Stomach smooth muscle (tissue), 2 donors: Measurements from ENCODE around the gene DNAH2.

Experiments used
- H3K27ac ChIP-seq: one replicate; pipeline ENCODE4 v1.7.0; 2013; ENCODE audit warnings: mild to moderate bottlenecking, low read length, inconsistent platforms
- H3K27me3 ChIP-seq, 2 donors: one replicate each; pipeline ENCODE4 v1.7.0; 2013; ENCODE audit warnings: low read length in 2 of 2; ENCODE audit not compliant: insufficient read depth in 2 of 2, control insufficient read depth in 1 of 2
- H3K36me3 ChIP-seq, 2 donors: one replicate each; pipeline ENCODE4 v1.7.0; 2013; ENCODE audit warnings: low read length in 2 of 2; ENCODE audit not compliant: control insufficient read depth in 2 of 2, insufficient read depth in 2 of 2
- H3K4me1 ChIP-seq: one replicate; pipeline ENCODE4 v1.7.0; 2013; ENCODE audit warnings: low read length; ENCODE audit not compliant: control insufficient read depth, insufficient read depth
- H3K4me3 ChIP-seq, 2 donors: one replicate each; pipeline ENCODE4 v1.7.0; 2013; ENCODE audit warnings: low read length in 2 of 2
- H3K9ac ChIP-seq, 2 donors: one replicate each; pipeline ENCODE4 v1.7.0; 2013; ENCODE audit warnings: low read length in 2 of 2, mild to moderate bottlenecking in 1 of 2
- H3K9me3 ChIP-seq, 2 donors: one replicate each; pipeline ENCODE4 v1.7.0; 2013; ENCODE audit warnings: low read length in 2 of 2; ENCODE audit not compliant: control insufficient read depth in 2 of 2
- donor health status: healthy.
- donor health status: Pancreatic carcinoma.

Gene DNAH2

DNA sequence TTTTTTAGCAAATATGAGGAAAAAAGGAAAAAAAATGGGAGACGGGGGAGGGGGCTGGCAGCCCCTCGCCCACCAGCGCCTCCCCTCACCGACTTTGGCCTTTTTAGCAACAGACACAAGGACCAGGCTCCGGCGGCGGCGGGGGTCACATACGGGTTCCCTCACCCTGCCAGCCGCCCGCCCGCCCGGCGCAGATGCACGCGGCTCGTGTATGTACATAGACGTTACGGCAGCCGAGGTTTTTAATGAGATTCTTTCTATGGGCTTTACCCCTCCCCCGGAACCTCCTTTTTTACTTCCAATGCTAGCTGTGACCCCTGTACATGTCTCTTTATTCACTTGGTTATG, 136.1 kb downstream of the DNAH2 start:
- H3K36me3 ChIP-seq: peaks cover 27 to 37% of the 10 kb centered on the region in 2 donors

GRCh38 chr17:7854078-7854777, 136.7 kb downstream of the DNAH2 start:
- Histone ChIP-seq H3K27me3 (no peaks in the 10 kb centered on the region), H3K9me3 (no peaks in the 10 kb centered on the region), H3K27ac (no peak overlapping the region), H3K4me3 (peak overlapping the region in 1 of 2 donors; percentile 8), H3K9ac (no peak overlapping the region), H3K36me3 (peaks cover 25 to 35% of the 10 kb centered on the region in 2 donors), H3K4me1 (peaks cover 49% of the 10 kb centered on the region)

More for the DNA sequence above, 136.1 kb downstream of the DNAH2 start:
- no peaks in the 10 kb centered on the region for H3K9me3 ChIP-seq
- no peak overlapping the region for H3K27ac ChIP-seq
- H3K4me1 ChIP-seq: peaks cover 44% of the 10 kb centered on the region
- H3K4me3 ChIP-seq: no peak overlapping the region
- no peaks in the 10 kb centered on the region for H3K27me3 ChIP-seq
- no peak overlapping the region for H3K9ac ChIP-seq

DNA sequence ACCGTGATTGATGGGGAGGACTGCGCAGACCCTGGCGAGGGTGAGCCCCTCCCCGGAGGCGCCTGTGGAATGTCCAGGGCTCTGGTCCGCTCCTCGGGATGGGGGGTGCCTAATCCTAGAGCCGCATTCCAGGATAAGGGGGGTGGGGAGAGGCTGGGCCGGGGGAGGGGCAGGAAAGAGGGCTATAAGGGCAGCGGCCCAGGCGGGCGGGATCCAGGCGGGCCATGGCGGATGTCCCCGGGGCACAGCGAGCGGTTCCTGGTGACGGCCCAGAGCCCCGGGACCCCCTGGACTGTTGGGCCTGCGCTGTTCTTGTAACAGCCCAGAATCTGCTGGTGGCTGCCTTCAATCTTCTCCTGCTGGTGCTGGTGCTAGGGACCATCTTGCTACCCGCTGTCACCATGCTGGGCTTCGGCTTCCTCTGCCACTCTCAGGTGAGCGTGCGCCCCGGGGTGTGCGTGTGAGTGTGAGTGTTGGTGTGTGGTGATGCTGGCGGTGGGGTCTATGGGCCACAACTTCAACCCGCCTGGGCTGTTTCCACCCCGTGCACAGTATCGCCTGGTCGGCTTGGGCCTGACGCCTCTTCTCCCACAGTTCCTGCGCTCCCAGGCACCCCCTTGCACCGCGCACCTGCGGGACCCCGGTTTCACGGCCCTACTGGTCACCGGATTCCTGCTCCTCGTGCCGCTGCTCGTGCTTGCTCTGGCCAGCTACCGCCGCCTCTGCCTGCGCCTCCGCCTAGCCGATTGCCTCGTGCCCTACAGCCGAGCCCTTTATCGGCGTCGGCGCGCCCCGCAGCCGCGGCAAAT, 137.5 kb downstream of the DNAH2 start, which contains the start of gene TMEM88:
TSS of gene TMEM88 (plus strand) at position 216 of the 809 bp plus-strand sequence. CDS start at position 225, 9 bp downstream.
- H3K36me3 ChIP-seq: peaks cover 17 to 33% of the 10 kb centered on the region in 2 donors
- H3K9ac ChIP-seq: peak within 1 kb of the TSS in 1 of 2 donors; percentile 42
- H3K27me3 ChIP-seq: no peaks in the 10 kb centered on the region
- H3K4me1 ChIP-seq: peaks cover 49% of the 10 kb centered on the region
- peak within 1 kb of the TSS; percentile 89 for H3K27ac ChIP-seq
- peak within 1 kb of the TSS in 1 of 2 donors; percentile 97 for H3K4me3 ChIP-seq
- no peaks in the 10 kb centered on the region for H3K9me3 ChIP-seq

GRCh38 chr17:7855660-7856010, 138.1 kb downstream of the DNAH2 start:
- peak overlapping the region; percentile 89 for H3K27ac ChIP-seq
- no peaks in the 10 kb centered on the region for H3K27me3 ChIP-seq
- no peaks in the 10 kb centered on the region for H3K9me3 ChIP-seq
- H3K4me1 ChIP-seq: peaks cover 49% of the 10 kb centered on the region
- H3K4me3 ChIP-seq: peak overlapping the region in 1 of 2 donors; percentile 97
- no peak overlapping the region for H3K9ac ChIP-seq
- peaks cover 17 to 27% of the 10 kb centered on the region in 2 donors for H3K36me3 ChIP-seq

DNA sequence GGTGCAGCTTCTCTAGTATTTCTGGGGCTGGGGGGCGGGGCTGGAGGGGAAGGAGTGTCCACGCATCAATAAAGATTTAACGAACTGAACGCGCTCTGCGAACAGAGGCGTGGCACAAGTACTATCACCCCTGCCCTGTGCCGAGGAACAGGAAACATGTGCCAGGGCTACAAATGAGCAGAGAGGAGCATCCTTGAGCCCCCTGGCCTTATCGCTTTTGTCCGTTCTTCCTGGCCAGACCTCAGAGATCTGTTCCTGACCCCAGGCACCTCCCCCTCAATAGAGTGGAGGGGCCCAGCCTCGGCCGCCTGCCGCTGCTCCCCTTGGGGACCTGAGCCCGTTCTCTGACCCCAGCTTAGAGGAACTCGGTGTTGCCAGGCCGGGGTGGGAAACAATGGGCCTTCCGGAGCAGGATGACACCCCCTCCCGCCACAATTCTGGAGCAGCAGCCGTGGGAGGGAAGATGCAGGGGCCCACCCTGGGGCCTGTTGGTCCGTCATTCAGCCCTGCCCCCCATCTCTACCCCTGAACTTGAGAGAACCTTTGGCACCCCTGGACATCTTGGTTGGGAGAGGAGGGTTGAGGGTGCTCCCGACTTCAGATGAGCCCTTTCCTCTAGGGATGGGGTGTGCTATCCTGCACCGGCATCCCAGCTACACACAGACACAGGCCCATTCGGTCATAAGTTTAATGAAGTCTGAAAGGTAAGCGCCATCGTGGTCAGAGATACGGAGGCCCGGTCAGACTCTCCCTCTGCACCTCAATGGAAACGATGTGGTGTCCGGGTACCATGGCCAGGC, 138.7 kb downstream of the DNAH2 start:
- peak overlapping the region; percentile 77 to 97 for H3K4me3 ChIP-seq
- no peaks in the 10 kb centered on the region for H3K9me3 ChIP-seq
- H3K4me1 ChIP-seq: peaks cover 46% of the 10 kb centered on the region
- no peaks in the 10 kb centered on the region for H3K27me3 ChIP-seq
- H3K36me3 ChIP-seq: peaks cover 13 to 21% of the 10 kb centered on the region in 2 donors
- peak overlapping the region; percentile 68 to 80 for H3K9ac ChIP-seq
- H3K27ac ChIP-seq: peak overlapping the region; percentile 89

DNA sequence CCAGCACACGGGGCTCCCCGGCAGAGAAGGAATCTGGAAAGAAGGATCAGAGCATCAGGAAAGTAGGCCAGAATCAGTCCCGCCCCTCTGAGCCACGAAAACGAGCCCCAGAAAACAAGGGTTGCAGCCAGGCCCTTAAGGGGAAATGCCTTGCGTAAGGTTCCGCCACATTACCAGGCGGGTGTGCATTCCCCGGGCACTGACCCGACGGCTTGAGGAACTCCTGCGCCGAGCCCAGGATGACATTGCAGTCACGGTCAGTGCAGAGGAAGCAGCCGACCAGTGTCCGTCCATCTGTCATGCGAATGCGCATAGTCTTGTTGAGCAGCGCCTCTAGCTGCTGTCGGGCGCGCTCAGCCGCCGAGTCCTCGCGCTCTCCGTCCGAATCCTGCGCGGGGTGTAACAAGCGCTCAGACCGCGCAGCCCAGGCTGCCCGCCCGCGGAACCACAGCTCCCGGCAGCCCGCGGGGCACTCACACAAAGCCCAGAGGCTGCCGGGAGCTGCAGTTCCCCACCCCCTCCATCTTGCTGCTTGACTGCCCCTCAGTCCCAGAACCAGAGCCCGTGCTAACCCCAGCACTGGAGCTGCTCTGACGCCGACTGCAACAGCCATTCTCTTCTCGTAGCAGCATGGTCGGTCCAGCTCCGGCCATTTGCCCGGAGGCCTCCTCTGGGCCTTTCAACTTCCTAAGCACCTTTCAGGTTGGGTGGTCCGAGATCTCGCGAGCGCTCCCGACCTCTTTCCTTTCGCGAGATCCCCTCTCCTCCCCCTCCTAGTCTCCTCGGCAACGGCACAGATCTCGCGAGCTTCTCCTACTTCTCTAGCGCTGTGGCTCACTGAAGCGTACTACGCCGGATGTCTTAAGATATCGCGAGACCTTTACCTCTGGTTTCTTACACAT, 139.5 kb downstream of the DNAH2 start, which contains the start of gene NAA38:
TSS of gene NAA38 (minus strand) at position 749 of the 902 bp plus-strand sequence. CDS start at position 653, 96 bp downstream.
- Histone ChIP-seq H3K36me3 (peaks cover 13 to 15% of the 10 kb centered on the region in 2 donors), H3K27me3 (no peaks in the 10 kb centered on the region), H3K4me3 (peak within 1 kb of the TSS; percentile 77 to 97), H3K27ac (peak within 1 kb of the TSS; percentile 89), H3K4me1 (peaks cover 39% of the 10 kb centered on the region), H3K9me3 (no peaks in the 10 kb centered on the region), H3K9ac (peak within 1 kb of the TSS; percentile 68 to 93)

GRCh38 chr17:7857713-7858521, 140.4 kb downstream of the DNAH2 start, which contains the start of gene CYB5D1:
CYB5D1 (plus strand) TSS chr17:7858003; CDS start chr17:7858135, 132 bp downstream.
- Histone ChIP-seq H3K9ac (peak within 1 kb of the TSS; percentile 68 to 93), H3K4me3 (peak within 1 kb of the TSS; percentile 77 to 97), H3K4me1 (peaks cover 36% of the 10 kb centered on the region), H3K27me3 (no peaks in the 10 kb centered on the region), H3K36me3 (peaks cover 7 to 9% of the 10 kb centered on the region in 2 donors), H3K9me3 (no peaks in the 10 kb centered on the region), H3K27ac (peak within 1 kb of the TSS; percentile 89)

GRCh38 chr17:7858522-7858810, 140.9 kb downstream of the DNAH2 start:
- H3K36me3 ChIP-seq: peaks cover 6 to 7% of the 10 kb centered on the region in 2 donors
- no peaks in the 10 kb centered on the region for H3K27me3 ChIP-seq
- peak overlapping the region; percentile 89 for H3K27ac ChIP-seq
- peaks cover 36% of the 10 kb centered on the region for H3K4me1 ChIP-seq
- no peaks in the 10 kb centered on the region for H3K9me3 ChIP-seq
- peak overlapping the region; percentile 68 to 93 for H3K9ac ChIP-seq
- peak overlapping the region; percentile 77 to 97 for H3K4me3 ChIP-seq

GRCh38 chr17:7859028-7859427, 141.5 kb downstream of the DNAH2 start:
- Histone ChIP-seq H3K36me3 (peaks cover 6 to 7% of the 10 kb centered on the region in 2 donors), H3K9ac (peak overlapping the region; percentile 68 to 93), H3K27me3 (no peaks in the 10 kb centered on the region), H3K27ac (peak overlapping the region; percentile 89), H3K9me3 (no peaks in the 10 kb centered on the region), H3K4me3 (peak overlapping the region in 1 of 2 donors; percentile 97), H3K4me1 (peaks cover 36% of the 10 kb centered on the region)
